PC-9 (cell line): ENCODE data around the gene GUCY1A2. TPM values are rescaled to one million over a fixed set of nuclear protein-coding genes. Genes with fewer than 3 reads are reported as not detected.
A peak's percentile ranks its signal among the peaks of the same experiment; 100 is the strongest.

Source experiments
- BruUV-seq: library from RNA; stranded (reverse); fragments of 400-500 nt; replicated peaks from 2 replicates; lab custom pipeline; 2021; lab: Mats Ljungman, UMichigan
- CTCF ChIA-PET: fragments of 300-600 bp; sonication (Branson Sonifier 250); formaldehyde crosslinking; loops from one replicate; lab custom pipeline; 2022; ENCODE audit warnings: antibody characterized with exemption; lab: Charles Lee
- POLR2A ChIA-PET: fragments of 300-600 bp; sonication (Branson Sonifier 250); formaldehyde crosslinking; loops from one replicate; lab custom pipeline; 2022; ENCODE audit warnings: antibody characterized with exemption; ENCODE audit not compliant: unreplicated experiment; lab: Charles Lee
- DNase-seq, 2 experiments: peaks; one replicate each; pipeline versions ENCODE4 v3.0.0 to v3.0.0-alpha.2; 2015 to 2022; ENCODE audit warnings: mixed read lengths in 1 of 2
- H2AFZ ChIP-seq: fragments of 200-600 bp; sonication (generic); 2 replicates; pipeline ENCODE4 v1.8.1; 2017; ENCODE audit warnings: antibody characterized with exemption
- H3F3A ChIP-seq: fragments of 200-600 bp; sonication (generic); 2 replicates; pipeline ENCODE4 v1.8.1; 2017; ENCODE audit warnings: antibody characterized with exemption, mild to moderate bottlenecking, low read depth; ENCODE audit not compliant: insufficient read depth
- H3K27ac ChIP-seq: fragments of 200-600 bp; sonication (generic); 2 replicates; pipeline ENCODE4 v1.6.1; 2016; ENCODE audit warnings: mixed run types
- H3K27me3 ChIP-seq: fragments of 200-600 bp; sonication (generic); 2 replicates; pipeline ENCODE4 v1.6.1; 2016; ENCODE audit warnings: low read depth, mixed run types; ENCODE audit not compliant: insufficient read depth
- H3K36me3 ChIP-seq: fragments of 200-600 bp; sonication (generic); 2 replicates; pipeline ENCODE4 v1.6.1; 2016; ENCODE audit warnings: low read depth, mixed run types
- H3K4me1 ChIP-seq: fragments of 200-600 bp; sonication (generic); replicated peaks from 2 replicates; pipeline ENCODE4 v1.6.1; 2016; ENCODE audit warnings: mixed run types; ENCODE audit not compliant: insufficient read depth
- H3K4me2 ChIP-seq: fragments of 200-600 bp; sonication (generic); 2 replicates; pipeline ENCODE4 v1.6.1; 2017; ENCODE audit warnings: mixed run types
- H3K4me3 ChIP-seq: fragments of 200-600 bp; sonication (generic); 2 replicates; pipeline ENCODE4 v1.6.1; 2016; ENCODE audit warnings: mixed run types
- H3K79me2 ChIP-seq: fragments of 200-600 bp; sonication (generic); 2 replicates; pipeline ENCODE4 v1.6.1; 2017; ENCODE audit warnings: low read depth, mixed run types
- H3K9me2 ChIP-seq: fragments of 200-600 bp; sonication (generic); 2 replicates; pipeline ENCODE4 v1.8.1; 2017; ENCODE audit warnings: mild to moderate bottlenecking; ENCODE audit not compliant: insufficient read depth
- H3K9me3 ChIP-seq: fragments of 200-600 bp; sonication (generic); 2 replicates; pipeline ENCODE4 v1.8.1; 2016; ENCODE audit warnings: low read depth; ENCODE audit not compliant: insufficient read depth
- H4K20me1 ChIP-seq: fragments of 200-600 bp; sonication (generic); 2 replicates; pipeline ENCODE4 v1.8.1; 2017; ENCODE audit not compliant: insufficient read depth
- EZH2 ChIP-seq: fragments of 200-600 bp; sonication (generic); IDR thresholded peaks from 2 replicates; pipeline ENCODE4 v1.8.0; 2017; ENCODE audit warnings: antibody characterized with exemption, low read depth
- intact Hi-C: fragments of 100-400 bp; cut with micrococcal nuclease; formaldehyde crosslinking; loops from one replicate; pipeline ENCODE4 v1.10.0; 2022; ENCODE audit not compliant: unreplicated experiment
- total RNA-seq: library from RNA; stranded (reverse); gene quantifications from 2 replicates; pipeline ENCODE4 v1.2.3, GENCODE V29; 2021
- TF ChIP-seq, protein P1 (sequence below): fragments of 200-600 bp; sonication (generic); conservative IDR thresholded peaks from 2 replicates; pipeline ENCODE4 v1.6.1; 2017; ENCODE audit warnings: mixed run types, antibody characterized with exemption, mild to moderate bottlenecking, moderate library complexity

GUCY1A2 gene
- total RNA-seq, 1 experiment from 2014 or later, result not detected

DNA sequence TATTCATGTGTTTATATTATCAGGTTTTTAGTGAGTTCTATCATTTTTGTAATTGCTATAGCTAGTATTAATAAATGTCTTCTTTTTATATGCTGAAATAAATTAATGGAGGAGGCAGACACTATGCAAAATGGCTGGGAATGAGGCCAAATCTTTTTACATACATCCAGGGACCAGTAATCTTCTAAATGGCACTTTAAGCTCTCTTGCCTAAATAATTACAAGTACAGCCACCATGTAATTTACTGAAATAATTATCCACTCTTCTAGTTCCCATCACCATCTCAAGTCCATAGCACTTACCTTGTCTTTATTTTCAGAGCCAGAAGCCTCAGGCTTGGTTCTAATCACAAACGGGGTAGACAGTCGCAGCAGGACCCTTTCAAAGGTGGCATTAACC lies 79.1 kb downstream of the GUCY1A2 start:
- ChIA-PET CTCF (interaction anchor here (0.5 kb wide), 1 partner anchor 53 kb away, joined by 3 read pairs; no protein-coding TSS in a partner anchor), POLR2A (no interaction called here)
- H3K9me2 ChIP-seq, result no peaks in the 10 kb centered on the region
- no peak for DNase-seq
- H3K36me3 ChIP-seq, result no peaks in the 10 kb centered on the region
- no peak overlapping the region for H3K4me3 ChIP-seq
- no TSS peak for BruUV-seq
- H3K79me2 ChIP-seq, result no peaks in the 10 kb centered on the region
- no peaks in the 10 kb centered on the region for H4K20me1 ChIP-seq
- no peak overlapping the region for H2AFZ ChIP-seq
- no peaks in the 10 kb centered on the region for H3K4me1 ChIP-seq
- TF ChIP-seq, protein P1, sequence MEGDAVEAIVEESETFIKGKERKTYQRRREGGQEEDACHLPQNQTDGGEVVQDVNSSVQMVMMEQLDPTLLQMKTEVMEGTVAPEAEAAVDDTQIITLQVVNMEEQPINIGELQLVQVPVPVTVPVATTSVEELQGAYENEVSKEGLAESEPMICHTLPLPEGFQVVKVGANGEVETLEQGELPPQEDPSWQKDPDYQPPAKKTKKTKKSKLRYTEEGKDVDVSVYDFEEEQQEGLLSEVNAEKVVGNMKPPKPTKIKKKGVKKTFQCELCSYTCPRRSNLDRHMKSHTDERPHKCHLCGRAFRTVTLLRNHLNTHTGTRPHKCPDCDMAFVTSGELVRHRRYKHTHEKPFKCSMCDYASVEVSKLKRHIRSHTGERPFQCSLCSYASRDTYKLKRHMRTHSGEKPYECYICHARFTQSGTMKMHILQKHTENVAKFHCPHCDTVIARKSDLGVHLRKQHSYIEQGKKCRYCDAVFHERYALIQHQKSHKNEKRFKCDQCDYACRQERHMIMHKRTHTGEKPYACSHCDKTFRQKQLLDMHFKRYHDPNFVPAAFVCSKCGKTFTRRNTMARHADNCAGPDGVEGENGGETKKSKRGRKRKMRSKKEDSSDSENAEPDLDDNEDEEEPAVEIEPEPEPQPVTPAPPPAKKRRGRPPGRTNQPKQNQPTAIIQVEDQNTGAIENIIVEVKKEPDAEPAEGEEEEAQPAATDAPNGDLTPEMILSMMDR, result no peak
- TF ChIP-seq EZH2, result no peak
- intact Hi-C loops, result no loop called here
- no peaks in the 10 kb centered on the region for H3K27me3 ChIP-seq
- no peaks in the 10 kb centered on the region for H3F3A ChIP-seq
- no peak overlapping the region for H3K27ac ChIP-seq
- no peaks in the 10 kb centered on the region for H3K9me3 ChIP-seq
- no peak overlapping the region for H3K4me2 ChIP-seq

DNA sequence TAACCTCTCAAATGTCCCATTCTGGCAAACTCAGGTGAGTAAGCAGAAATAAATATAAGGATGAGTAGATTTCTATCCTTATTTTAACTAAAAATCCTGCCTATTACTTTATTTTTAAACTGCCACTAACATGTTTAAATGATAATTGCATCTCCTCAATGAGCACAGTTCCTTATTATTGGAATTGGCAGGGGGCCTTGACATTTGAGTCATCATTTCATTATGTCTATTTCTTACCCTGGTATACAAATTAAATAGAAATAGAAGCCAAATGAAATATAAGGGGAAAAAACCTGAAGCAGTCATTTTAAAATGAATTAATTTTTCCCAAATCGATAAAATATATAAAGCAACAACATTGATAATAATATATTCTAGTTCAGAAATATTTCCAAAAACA lies 81.2 kb downstream of the GUCY1A2 start:
- no peaks in the 10 kb centered on the region for H3K9me2 ChIP-seq
- H3K79me2 ChIP-seq, result no peaks in the 10 kb centered on the region
- no peak for DNase-seq
- H2AFZ ChIP-seq, result no peak overlapping the region
- intact Hi-C loops, result no loop called here
- H3K4me1 ChIP-seq, result no peaks in the 10 kb centered on the region
- H3K4me3 ChIP-seq, result no peak overlapping the region
- H3K36me3 ChIP-seq, result no peaks in the 10 kb centered on the region
- H3K9me3 ChIP-seq, result no peaks in the 10 kb centered on the region
- CTCF ChIA-PET, result no interaction called here
- H3K4me2 ChIP-seq, result no peak overlapping the region
- no TSS peak for BruUV-seq
- H3K27me3 ChIP-seq, result no peaks in the 10 kb centered on the region
- H3K27ac ChIP-seq, result no peak overlapping the region
- H3F3A ChIP-seq, result no peaks in the 10 kb centered on the region
- POLR2A ChIA-PET, result no interaction called here
- TF ChIP-seq EZH2, result no peak
- TF ChIP-seq, protein P1, result no peak
- no peaks in the 10 kb centered on the region for H4K20me1 ChIP-seq

DNA sequence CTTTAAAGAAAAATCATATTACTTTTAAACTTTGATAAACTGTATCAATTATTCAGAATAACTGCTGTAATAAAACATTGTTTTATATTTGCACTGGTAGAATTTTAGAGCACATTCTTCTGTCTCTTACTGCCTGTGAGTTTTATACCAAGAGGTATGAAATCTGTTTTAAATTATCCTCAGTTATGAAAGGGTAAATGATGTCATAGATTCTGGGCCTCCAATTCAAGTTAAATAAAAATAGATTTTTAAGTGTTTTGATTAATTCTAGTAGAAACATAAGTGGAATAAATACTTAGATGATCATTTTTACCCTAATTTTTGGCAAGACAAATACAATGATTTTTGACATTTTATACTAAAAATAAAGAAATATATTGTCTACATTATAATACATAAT lies 93.0 kb downstream of the GUCY1A2 start:
- Histone ChIP-seq H3K9me2 (no peaks in the 10 kb centered on the region), H3K4me3 (no peak overlapping the region), H4K20me1 (no peaks in the 10 kb centered on the region), H3K36me3 (no peaks in the 10 kb centered on the region), H3K27me3 (no peaks in the 10 kb centered on the region), H3K4me1 (no peaks in the 10 kb centered on the region), H3K27ac (no peak overlapping the region), H2AFZ (peak overlapping the region; percentile 44; the same call in 1 of the 2 replicates), H3K9me3 (no peaks in the 10 kb centered on the region), H3K4me2 (no peak overlapping the region), H3F3A (no peaks in the 10 kb centered on the region), H3K79me2 (no peaks in the 10 kb centered on the region)
- CTCF ChIA-PET, result no interaction called here
- TF ChIP-seq, protein P1, result no peak
- no peak for TF ChIP-seq EZH2
- no TSS peak for BruUV-seq
- POLR2A ChIA-PET, result no interaction called here
- no peak for DNase-seq
- intact Hi-C loops, result no loop called here
